ENCODE data around the gene ENDOV. TPM values are rescaled to one million over a fixed set of nuclear protein-coding genes. Genes with fewer than 3 reads are reported as not detected.

The ENDOV gene
- total and polyA plus RNA-seq, 2 experiments from 2014 or later, result 21.2 to 33.8 TPM

DNA sequence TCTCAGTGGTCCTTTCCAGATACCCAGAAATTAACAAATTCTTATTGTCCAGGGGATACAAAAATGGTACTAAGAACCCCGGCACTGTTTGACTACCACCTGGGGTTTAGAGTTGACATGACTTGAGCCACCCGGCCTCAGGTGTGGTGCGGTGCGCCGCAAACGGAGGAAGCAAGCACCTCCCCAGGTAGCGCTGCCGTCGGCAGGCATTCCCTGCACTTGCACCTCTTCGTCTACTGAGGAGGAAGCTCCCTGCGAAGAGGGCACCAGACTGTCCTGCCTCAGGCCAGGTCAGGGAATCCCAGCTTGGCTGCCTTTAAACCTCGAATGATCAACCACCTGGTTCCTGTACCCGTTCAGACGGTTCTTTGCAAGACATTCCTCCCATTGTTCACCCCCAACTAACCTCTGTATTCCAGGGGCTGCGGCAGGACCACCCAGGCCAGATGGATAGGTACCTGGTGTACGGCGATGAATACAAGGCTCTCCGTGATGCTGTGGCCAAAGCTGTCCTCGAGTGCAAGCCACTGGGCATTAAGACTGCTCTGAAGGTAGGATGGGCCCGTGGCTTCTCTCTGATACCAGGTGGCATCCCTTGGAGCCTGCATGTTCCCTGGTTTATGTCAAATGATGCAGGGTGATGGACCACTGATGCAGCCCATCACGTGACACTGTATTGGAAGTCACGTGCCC is 40.8 kb upstream of the ENDOV start:
- Histone ChIP-seq H3K4me3 (no peak overlapping the region), H4K20me1 (ENCODE audit: insufficient read depth, poor library complexity, severe bottlenecking) (no peaks in the 10 kb centered on the region), H3K79me2 (no peaks in the 10 kb centered on the region), H2AFZ (no peak overlapping the region), H3K36me3 (replicated peaks; ENCODE audit: insufficient read depth, low read depth) (no peaks in the 10 kb centered on the region), H3K27me3 (no peaks in the 10 kb centered on the region), H3K4me1 (ENCODE audit: insufficient read depth) (no peaks in the 10 kb centered on the region), H3K4me2 (no peak overlapping the region), H3K27ac (no peak overlapping the region), H3K9me3 (ENCODE audit: low read depth) (no peaks in the 10 kb centered on the region), H3K9me2 (replicated peaks; ENCODE audit: insufficient read depth) (no peaks in the 10 kb centered on the region)
- DNase-seq (ENCODE audit: low spot score), result no peak
- TF ChIP-seq, protein P1, sequence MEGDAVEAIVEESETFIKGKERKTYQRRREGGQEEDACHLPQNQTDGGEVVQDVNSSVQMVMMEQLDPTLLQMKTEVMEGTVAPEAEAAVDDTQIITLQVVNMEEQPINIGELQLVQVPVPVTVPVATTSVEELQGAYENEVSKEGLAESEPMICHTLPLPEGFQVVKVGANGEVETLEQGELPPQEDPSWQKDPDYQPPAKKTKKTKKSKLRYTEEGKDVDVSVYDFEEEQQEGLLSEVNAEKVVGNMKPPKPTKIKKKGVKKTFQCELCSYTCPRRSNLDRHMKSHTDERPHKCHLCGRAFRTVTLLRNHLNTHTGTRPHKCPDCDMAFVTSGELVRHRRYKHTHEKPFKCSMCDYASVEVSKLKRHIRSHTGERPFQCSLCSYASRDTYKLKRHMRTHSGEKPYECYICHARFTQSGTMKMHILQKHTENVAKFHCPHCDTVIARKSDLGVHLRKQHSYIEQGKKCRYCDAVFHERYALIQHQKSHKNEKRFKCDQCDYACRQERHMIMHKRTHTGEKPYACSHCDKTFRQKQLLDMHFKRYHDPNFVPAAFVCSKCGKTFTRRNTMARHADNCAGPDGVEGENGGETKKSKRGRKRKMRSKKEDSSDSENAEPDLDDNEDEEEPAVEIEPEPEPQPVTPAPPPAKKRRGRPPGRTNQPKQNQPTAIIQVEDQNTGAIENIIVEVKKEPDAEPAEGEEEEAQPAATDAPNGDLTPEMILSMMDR (IDR thresholded peaks at IDR 0.05; ENCODE audit: poor library complexity), result no peak
- TF ChIP-seq EZH2 (IDR thresholded peaks at IDR 0.05; ENCODE audit: borderline replicate concordance) (no peak), EZH2phosphoT487 (IDR thresholded peaks at IDR 0.05; ENCODE audit: low read depth, severe bottlenecking, unreplicated experiment) (no peak)
- WGBS (ENCODE audit: low lambda C conversion rate, missing lambda C conversion rate), result 96% methylated on average over 22 of the region's 22 CpGs

DNA sequence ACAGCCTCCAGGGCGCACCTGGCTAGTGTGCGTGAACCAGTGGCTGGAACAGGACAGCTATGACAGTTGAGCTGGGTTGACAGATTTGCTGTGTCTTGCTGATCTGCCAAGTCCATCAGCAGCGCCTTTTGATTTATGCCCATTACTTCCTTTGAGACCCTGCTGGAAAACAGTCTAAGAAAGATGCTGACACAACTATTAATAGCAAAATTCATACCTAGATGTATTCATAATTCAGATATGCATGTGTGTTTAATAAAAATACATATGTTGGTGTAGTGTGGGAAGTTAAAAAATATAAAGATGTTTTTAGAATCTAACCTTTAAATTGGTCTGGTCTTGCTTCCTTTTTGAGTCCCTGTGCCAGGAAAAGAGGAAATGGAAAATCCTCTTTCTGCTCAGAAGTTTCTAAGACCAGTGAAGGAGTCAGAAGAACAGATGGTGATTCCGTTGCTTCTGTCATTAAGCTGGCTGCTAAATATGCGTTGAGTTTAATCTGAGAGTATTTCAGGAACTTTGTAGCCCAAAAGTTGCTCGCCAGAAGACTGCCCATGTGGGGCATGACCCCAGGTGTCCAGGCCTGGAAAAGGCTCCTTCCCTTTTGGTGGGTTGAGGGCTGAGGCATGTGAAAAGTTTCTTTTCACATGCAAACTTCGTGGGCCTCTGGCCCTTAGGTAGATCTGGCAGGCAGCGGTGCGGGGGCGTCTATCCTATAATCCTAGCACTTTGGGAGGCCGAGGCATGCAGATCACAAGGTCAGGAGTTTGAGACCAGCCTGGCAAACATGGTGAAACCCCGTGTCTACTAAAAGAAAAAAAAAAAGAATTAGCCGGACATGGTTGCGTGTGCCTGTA is 40.0 kb upstream of the ENDOV start:
- no peaks in the 10 kb centered on the region for H3K9me3 ChIP-seq (ENCODE audit: low read depth)
- H3K79me2 ChIP-seq, result no peaks in the 10 kb centered on the region
- H3K27ac ChIP-seq, result no peak overlapping the region
- no peak for TF ChIP-seq EZH2phosphoT487 (IDR thresholded peaks at IDR 0.05; ENCODE audit: low read depth, severe bottlenecking, unreplicated experiment)
- no peak for TF ChIP-seq EZH2 (IDR thresholded peaks at IDR 0.05; ENCODE audit: borderline replicate concordance)
- TF ChIP-seq, protein P1 (IDR thresholded peaks at IDR 0.05; ENCODE audit: poor library complexity), result no peak
- H3K4me1 ChIP-seq (ENCODE audit: insufficient read depth), result no peaks in the 10 kb centered on the region
- no peak for DNase-seq (ENCODE audit: low spot score)
- no peaks in the 10 kb centered on the region for H4K20me1 ChIP-seq (ENCODE audit: insufficient read depth, poor library complexity, severe bottlenecking)
- no peak overlapping the region for H3K4me2 ChIP-seq
- no peaks in the 10 kb centered on the region for H3K27me3 ChIP-seq
- no peak overlapping the region for H3K4me3 ChIP-seq
- WGBS (ENCODE audit: low lambda C conversion rate, missing lambda C conversion rate), result 88% methylated on average over 14 of the region's 14 CpGs
- H3K36me3 ChIP-seq (replicated peaks; ENCODE audit: insufficient read depth, low read depth), result no peaks in the 10 kb centered on the region
- no peak overlapping the region for H2AFZ ChIP-seq
- no peaks in the 10 kb centered on the region for H3K9me2 ChIP-seq (replicated peaks; ENCODE audit: insufficient read depth)

DNA sequence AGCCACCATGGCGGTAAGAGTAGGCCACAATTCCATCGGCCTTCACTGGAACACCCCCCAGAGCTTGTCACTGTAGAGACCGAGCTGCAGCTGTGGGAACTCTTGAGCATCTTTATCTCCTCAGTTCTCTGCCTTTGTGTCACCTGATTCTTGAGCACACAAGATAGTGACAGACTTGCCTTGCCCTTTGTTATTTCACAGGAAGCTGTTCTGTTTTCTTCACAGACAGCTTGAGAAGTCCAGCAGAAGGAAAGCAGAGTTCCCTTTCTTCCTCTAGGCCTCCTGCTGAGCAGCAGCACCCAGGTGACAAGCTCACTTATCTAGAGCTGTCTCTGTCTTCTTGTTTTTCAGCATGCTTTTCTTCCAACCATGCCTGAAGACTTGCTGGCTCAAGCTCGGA is 38.4 kb upstream of the ENDOV start:
- Histone ChIP-seq H3K27me3 (no peaks in the 10 kb centered on the region), H3K27ac (no peak overlapping the region), H4K20me1 (ENCODE audit: insufficient read depth, poor library complexity, severe bottlenecking) (no peaks in the 10 kb centered on the region), H3K9me2 (replicated peaks; ENCODE audit: insufficient read depth) (no peaks in the 10 kb centered on the region), H3K4me2 (no peak overlapping the region), H3K4me3 (no peak overlapping the region), H3K9me3 (ENCODE audit: low read depth) (no peaks in the 10 kb centered on the region), H3K36me3 (replicated peaks; ENCODE audit: insufficient read depth, low read depth) (no peaks in the 10 kb centered on the region), H3K4me1 (ENCODE audit: insufficient read depth) (no peaks in the 10 kb centered on the region), H3K79me2 (no peaks in the 10 kb centered on the region), H2AFZ (no peak overlapping the region)
- DNase-seq (ENCODE audit: low spot score), result no peak
- TF ChIP-seq EZH2phosphoT487 (IDR thresholded peaks at IDR 0.05; ENCODE audit: low read depth, severe bottlenecking, unreplicated experiment) (no peak), EZH2 (IDR thresholded peaks at IDR 0.05; ENCODE audit: borderline replicate concordance) (no peak)
- TF ChIP-seq, protein P1 (IDR thresholded peaks at IDR 0.05; ENCODE audit: poor library complexity), result no peak
- 79% methylated on average over 4 of the region's 4 CpGs for WGBS (ENCODE audit: low lambda C conversion rate, missing lambda C conversion rate)

Measured in hepatocyte (in vitro differentiated cells).